Measurements from ENCODE around the gene VPS13D.

GRCh38 chr1:12326986-12327385, 97.2 kb downstream of the VPS13D start:
- no peak for TF ChIP-seq SRF (IDR thresholded peaks at IDR 0.05; ENCODE audit: low read depth)
- no peak for TF ChIP-seq REST (IDR thresholded peaks at IDR 0.05; ENCODE audit: low read depth)
- TF ChIP-seq CTCF (IDR thresholded peaks at IDR 0.05 in 2 of 3, conservative IDR thresholded peaks at IDR 0.05 in 1 of 3; ENCODE audit: borderline replicate concordance in 1 of 3, insufficient read depth in 1 of 3, low read depth in 2 of 3, low read length in 2 of 3): no peak
- TF ChIP-seq EZH2 (IDR thresholded peaks at IDR 0.05): no peak
- no peak for TF ChIP-seq POLR2A (IDR thresholded peaks at IDR 0.05; ENCODE audit: borderline replicate concordance, extremely low read depth, insufficient read depth, insufficient read length)

Measured in HCT116 (cell line).